B cell (primary cell): ENCODE measurements around the gene RPL41. TPM values are rescaled to one million over a fixed set of nuclear protein-coding genes. Genes with fewer than 3 reads are reported as not detected.

Experiments
- ATAC-seq: fragments of 200-7000 bp; cut with Tn5 transposase; one replicate; pipeline ENCODE4 v1.10.0; 2021; ENCODE audit warnings: low read depth, mild to moderate bottlenecking, moderate number of reproducible peaks, moderate library complexity
- CTCF ChIA-PET: fragments of 350-600 bp; sonication (Branson Sonifier 250); formaldehyde crosslinking; loops from one replicate; lab custom pipeline; 2021; ENCODE audit warnings: antibody characterized with exemption, inconsistent platforms; lab: Charles Lee
- POLR2A ChIA-PET: fragments of 350-600 bp; sonication (Branson Sonifier 250); formaldehyde crosslinking; loops from one replicate; lab custom pipeline; 2021; ENCODE audit warnings: antibody characterized with exemption; lab: Charles Lee
- DNase-seq: peaks from one replicate; pipeline ENCODE4 v3.0.0; 2013
- H2AFZ ChIP-seq: 2 replicates; pipeline ENCODE4 v1.6.1; 2012; ENCODE audit warnings: mild to moderate bottlenecking, low read depth, low read length; ENCODE audit not compliant: insufficient read depth, poor library complexity, severe bottlenecking
- H3K27ac ChIP-seq, 2 donors: 1 replicate in 1 of 2; 2 replicates in 1 of 2; pipeline ENCODE4 v1.5.1; 2012 to 2013; ENCODE audit warnings: low read length in 2 of 2, mild to moderate bottlenecking in 2 of 2, moderate library complexity in 1 of 2
- H3K27me3 ChIP-seq, 4 experiments: fragments of 200-600 bp in 1 of 4; sonication (generic) in 1 of 4; replicated peaks in 1 of 4; 1 replicate in 2 of 4; 2 replicates in 2 of 4; pipeline versions ENCODE4 v1.6.1 to v1.7.0; 2013 to 2016; ENCODE audit warnings: low read length in 3 of 4, mild to moderate bottlenecking in 2 of 4, mixed read lengths in 1 of 4, moderate library complexity in 1 of 4; ENCODE audit not compliant: insufficient read depth in 4 of 4, control insufficient read depth in 3 of 4; ENCODE audit errors: control extremely low read depth in 1 of 4
- H3K36me3 ChIP-seq, 2 experiments: replicated peaks in 1 of 2; 1 replicate in 1 of 2; 2 replicates in 1 of 2; pipeline versions ENCODE4 v1.6.1 to v1.7.1; 2013; ENCODE audit warnings: low read length in 1 of 2; ENCODE audit not compliant: insufficient read depth in 2 of 2, control insufficient read depth in 1 of 2; ENCODE audit errors: control extremely low read depth in 1 of 2, extremely low read depth in 1 of 2
- H3K4me1 ChIP-seq, 2 donors: fragments of 200-600 bp in 1 of 2; sonication (generic) in 1 of 2; 1 replicate in 1 of 2; 2 replicates in 1 of 2; pipeline versions ENCODE4 v1.5.1 to v1.6.1; 2013 to 2017; ENCODE audit warnings: low read length in 2 of 2; ENCODE audit not compliant: control insufficient read depth in 2 of 2, insufficient read depth in 2 of 2
- H3K4me2 ChIP-seq: replicated peaks from 2 replicates; pipeline ENCODE3; 2012; ENCODE audit warnings: mild to moderate bottlenecking, low read depth, low read length; ENCODE audit not compliant: poor library complexity, severe bottlenecking
- H3K4me3 ChIP-seq, 5 experiments: fragments of 200-600 bp in 1 of 5; sonication (generic) in 1 of 5; 1 replicate in 3 of 5; 2 replicates in 2 of 5; pipeline versions ENCODE4 v1.5.1 to v1.7.0; 2011 to 2016; ENCODE audit warnings: low read length in 4 of 5, mild to moderate bottlenecking in 4 of 5, low read depth in 2 of 5, control low read depth in 1 of 5, moderate library complexity in 1 of 5; ENCODE audit not compliant: insufficient read depth in 1 of 5; ENCODE audit errors: control extremely low read depth in 1 of 5, extremely low read depth in 1 of 5
- H3K79me2 ChIP-seq: fragments of 200-600 bp; sonication (generic); one replicate; pipeline ENCODE4 v1.6.0; 2016; ENCODE audit warnings: low read length; ENCODE audit not compliant: control insufficient read depth, insufficient read depth
- H3K9ac ChIP-seq: fragments of 200-600 bp; sonication (generic); 2 replicates; pipeline ENCODE4 v1.6.1; 2017; ENCODE audit warnings: mild to moderate bottlenecking, low read length, moderate library complexity
- H3K9me3 ChIP-seq, 3 donors: one replicate each; pipeline versions ENCODE4 v1.6.1 to v1.7.1; 2013; ENCODE audit warnings: low read length in 2 of 3; ENCODE audit not compliant: control insufficient read depth in 2 of 3, insufficient read depth in 1 of 3; ENCODE audit errors: control extremely low read depth in 1 of 3
- H4K20me1 ChIP-seq: 2 replicates; pipeline ENCODE4 v1.6.0; 2012; ENCODE audit warnings: mild to moderate bottlenecking, low read length; ENCODE audit not compliant: insufficient read depth, control insufficient read depth, poor library complexity, severe bottlenecking
- H3K27ac Mint-ChIP-seq: one replicate; pipeline ENCODE4 v1.8.0; 2021; ENCODE audit warnings: mixed read lengths
- H3K27me3 Mint-ChIP-seq: one replicate; pipeline ENCODE4 v1.8.0; 2021; ENCODE audit warnings: mixed read lengths
- H3K4me1 Mint-ChIP-seq: one replicate; pipeline ENCODE4 v1.8.0; 2021; ENCODE audit warnings: mixed read lengths
- H3K4me3 Mint-ChIP-seq: one replicate; pipeline ENCODE4 v1.8.0; 2021; ENCODE audit warnings: mixed read lengths
- H3K9me3 Mint-ChIP-seq: one replicate; pipeline ENCODE4 v1.8.0; 2022; ENCODE audit warnings: mixed read lengths; ENCODE audit not compliant: insufficient read depth
- EZH2 ChIP-seq: IDR thresholded peaks from 2 replicates; pipeline ENCODE4 v1.6.1; 2012; ENCODE audit warnings: borderline replicate concordance, low read depth, mild to moderate bottlenecking, moderate library complexity, low read length; ENCODE audit not compliant: insufficient read depth, poor library complexity, severe bottlenecking
- WGBS: methylation state at CpG from one replicate; pipeline ENCODE4 v1.1.5; 2013; ENCODE audit warnings: missing lambda C conversion rate; ENCODE audit not compliant: insufficient coverage; 5-methylcytosine and 5-hydroxymethylcytosine counted together
- intact Hi-C: fragments of 100-400 bp; cut with micrococcal nuclease; formaldehyde crosslinking; loops from one replicate; pipeline ENCODE4 v1.10.0; 2022
- polyA plus RNA-seq: library from polyadenylated mRNA; depleted of rRNA; stranded (reverse); fragments of >200 nt; gene quantifications from 2 replicates; pipeline ENCODE4 v1.2.3, GENCODE V29; 2012
- total RNA-seq, 2 donors: library from RNA; stranded (reverse); fragments of 120-200 nt in 1 of 2; gene quantifications; 1 replicate in 1 of 2; 2 replicates in 1 of 2; pipeline versions ENCODE4 v1.2.3 to v1.2.4, GENCODE V29; 2013 to 2022
- TF ChIP-seq, protein P1 (sequence below): fragments of 200-600 bp; IDR thresholded peaks from one replicate; pipeline ENCODE4 v1.8.0; 2022; ENCODE audit warnings: antibody characterized with exemption, mild to moderate bottlenecking

The RPL41 gene
- total and polyA plus RNA-seq, 2 donors (not counting 1 experiment from before 2014, with no cell fraction given), result 4,738 to 10,371 TPM

DNA sequence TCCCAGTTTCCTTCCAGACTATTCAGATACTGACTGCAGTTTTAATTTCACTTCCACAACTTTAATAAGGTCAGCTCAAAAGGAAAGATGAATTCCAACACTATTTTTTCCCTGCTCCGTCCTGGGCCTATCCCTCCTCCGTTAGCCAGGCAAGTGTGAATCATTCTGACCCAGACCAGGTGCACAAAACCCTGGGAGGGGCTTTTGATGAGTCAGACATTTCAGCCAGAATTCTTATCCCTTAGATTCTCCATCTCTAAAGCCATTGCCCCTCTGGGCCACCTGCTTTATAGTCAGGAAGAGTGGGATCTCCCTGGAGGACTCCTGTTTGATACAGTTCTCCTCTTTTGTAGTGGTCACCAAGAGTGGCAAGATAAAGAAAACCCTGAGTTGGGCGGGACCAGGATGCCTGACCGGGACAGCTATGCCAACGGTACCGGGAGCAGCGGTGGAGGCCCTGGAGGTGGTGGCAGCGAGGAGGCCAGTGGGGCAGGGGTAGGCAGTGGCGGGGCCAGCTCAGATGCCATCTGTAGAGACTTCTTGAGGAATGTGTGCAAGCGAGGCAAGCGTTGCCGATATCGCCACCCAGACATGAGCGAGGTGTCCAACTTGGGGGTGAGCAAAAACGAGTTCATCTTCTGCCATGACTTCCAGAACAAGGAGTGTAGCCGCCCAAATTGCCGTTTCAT is 3.9 kb downstream of the RPL41 start:
- Mint-ChIP-seq H3K9me3 (no peaks in the 10 kb centered on the region), H3K27ac (no peak overlapping the region), H3K27me3 (no peaks in the 10 kb centered on the region), H3K4me3 (no peak overlapping the region), H3K4me1 (peaks cover 46% of the 10 kb centered on the region)
- Histone ChIP-seq H4K20me1 (peaks cover 4% of the 10 kb centered on the region), H2AFZ (no peak overlapping the region), H3K27me3 (no peaks in the 10 kb centered on the region), H3K27ac (no peak overlapping the region), H3K9me3 (no peaks in the 10 kb centered on the region), H3K9ac (no peak overlapping the region), H3K4me3 (no peak overlapping the region), H3K36me3 (peaks cover 0 to 31% of the 10 kb centered on the region in 2 experiments), H3K4me1 (peaks cover 24 to 33% of the 10 kb centered on the region in 2 donors), H3K79me2 (peaks cover 60% of the 10 kb centered on the region), H3K4me2 (no peak overlapping the region)
- ChIA-PET POLR2A (interaction anchor here (3.8 kb wide), 1 partner anchor 8 kb away, joined by 49 read pairs; the partner anchor contains the start of gene ESYT1), CTCF (interaction anchor here (0.7 to 13.8 kb wide), 14 partner anchors 8 to 344 kb away, joined by 3 to 247 read pairs (median 5); partner anchors contain the start of genes COQ10A, ESYT1, RNF41 and SMARCC2)
- 99% methylated on average over 17 of the region's 17 CpGs for WGBS
- ATAC-seq, result no peak
- TF ChIP-seq, protein P1, sequence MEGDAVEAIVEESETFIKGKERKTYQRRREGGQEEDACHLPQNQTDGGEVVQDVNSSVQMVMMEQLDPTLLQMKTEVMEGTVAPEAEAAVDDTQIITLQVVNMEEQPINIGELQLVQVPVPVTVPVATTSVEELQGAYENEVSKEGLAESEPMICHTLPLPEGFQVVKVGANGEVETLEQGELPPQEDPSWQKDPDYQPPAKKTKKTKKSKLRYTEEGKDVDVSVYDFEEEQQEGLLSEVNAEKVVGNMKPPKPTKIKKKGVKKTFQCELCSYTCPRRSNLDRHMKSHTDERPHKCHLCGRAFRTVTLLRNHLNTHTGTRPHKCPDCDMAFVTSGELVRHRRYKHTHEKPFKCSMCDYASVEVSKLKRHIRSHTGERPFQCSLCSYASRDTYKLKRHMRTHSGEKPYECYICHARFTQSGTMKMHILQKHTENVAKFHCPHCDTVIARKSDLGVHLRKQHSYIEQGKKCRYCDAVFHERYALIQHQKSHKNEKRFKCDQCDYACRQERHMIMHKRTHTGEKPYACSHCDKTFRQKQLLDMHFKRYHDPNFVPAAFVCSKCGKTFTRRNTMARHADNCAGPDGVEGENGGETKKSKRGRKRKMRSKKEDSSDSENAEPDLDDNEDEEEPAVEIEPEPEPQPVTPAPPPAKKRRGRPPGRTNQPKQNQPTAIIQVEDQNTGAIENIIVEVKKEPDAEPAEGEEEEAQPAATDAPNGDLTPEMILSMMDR, result no peak
- no peak for TF ChIP-seq EZH2
- intact Hi-C loops, result no loop called here
- no peak for DNase-seq

DNA sequence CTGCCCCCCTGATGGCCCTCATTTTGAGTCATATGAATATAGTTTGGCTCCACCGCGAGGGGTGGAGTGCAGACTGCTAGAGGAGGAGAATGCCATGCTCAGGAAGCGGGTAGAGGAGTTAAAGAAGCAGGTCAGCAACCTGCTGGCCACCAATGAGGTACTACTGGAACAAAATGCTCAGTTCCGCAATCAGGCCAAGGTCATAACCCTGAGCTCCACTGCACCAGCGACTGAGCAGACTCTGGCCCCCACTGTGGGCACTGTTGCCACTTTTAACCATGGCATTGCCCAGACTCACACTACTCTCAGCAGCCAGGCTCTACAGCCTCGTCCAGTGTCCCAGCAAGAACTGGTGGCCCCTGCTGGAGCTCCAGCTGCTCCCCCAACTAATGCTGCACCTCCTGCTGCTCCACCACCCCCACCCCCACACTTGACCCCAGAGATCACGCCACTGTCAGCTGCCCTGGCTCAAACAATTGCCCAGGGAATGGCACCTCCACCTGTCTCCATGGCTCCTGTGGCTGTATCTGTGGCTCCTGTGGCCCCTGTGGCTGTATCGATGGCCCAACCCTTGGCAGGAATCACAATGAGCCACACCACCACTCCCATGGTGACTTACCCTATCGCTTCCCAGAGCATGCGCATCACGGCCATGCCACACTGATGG is 4.9 kb downstream of the RPL41 start:
- H3K27ac Mint-ChIP-seq, result no peak overlapping the region
- peaks cover 50% of the 10 kb centered on the region for H3K4me1 Mint-ChIP-seq
- 95% methylated on average over 11 of the region's 11 CpGs for WGBS
- DNase-seq (no peak), ATAC-seq (no peak)
- H3K9me3 Mint-ChIP-seq, result no peaks in the 10 kb centered on the region
- no peaks in the 10 kb centered on the region for H3K27me3 Mint-ChIP-seq
- Histone ChIP-seq H2AFZ (no peak overlapping the region), H3K9ac (no peak overlapping the region), H3K4me1 (peaks cover 32 to 38% of the 10 kb centered on the region in 2 donors), H3K36me3 (peaks cover 0 to 31% of the 10 kb centered on the region in 2 experiments), H4K20me1 (peaks cover 4% of the 10 kb centered on the region), H3K79me2 (peaks cover 60% of the 10 kb centered on the region), H3K27ac (no peak overlapping the region), H3K27me3 (no peaks in the 10 kb centered on the region), H3K9me3 (no peaks in the 10 kb centered on the region), H3K4me2 (no peak overlapping the region), H3K4me3 (no peak overlapping the region)
- ChIA-PET POLR2A (interaction anchor here (0.6 kb wide), 1 partner anchor 69 kb away, joined by 5 read pairs; no protein-coding TSS in a partner anchor), CTCF (interaction anchor here (1.9 to 13.8 kb wide), 3 partner anchors 38 to 100 kb away, joined by 5 to 247 read pairs (median 6); partner anchors contain the start of genes MYL6, RNF41 and SMARCC2)
- H3K4me3 Mint-ChIP-seq, result no peak overlapping the region
- intact Hi-C loops, result no loop called here
- no peak for TF ChIP-seq EZH2
- TF ChIP-seq, protein P1, result no peak
